DND-41 (cell line): ENCODE measurements around the gene BMS1.

Experiments used
- CTCF ChIP-seq: IDR thresholded peaks from 2 replicates; pipeline ENCODE4 v1.5.1; 2012; ENCODE audit warnings: borderline replicate concordance, low read length, moderate library complexity, mild to moderate bottlenecking; ENCODE audit not compliant: poor library complexity, severe bottlenecking; ENCODE audit errors: extremely low read depth
- EZH2 ChIP-seq: IDR thresholded peaks from 3 replicates; pipeline ENCODE4 v1.6.1; 2012; ENCODE audit warnings: borderline replicate concordance, low read depth, mild to moderate bottlenecking, moderate library complexity, low read length, inconsistent platforms; ENCODE audit not compliant: severe bottlenecking

- TF ChIP-seq CTCF = no peak
- TF ChIP-seq EZH2 = no peak
Measured at GRCh38 chr10:42812028-42812427, 29.4 kb downstream of the BMS1 start.
